HG03025 (cell line): ENCODE measurements around the gene ZNF70.

Source experiments
- ATAC-seq: cut with Tn5 transposase; IDR thresholded peaks from one replicate; pipeline ENCODE4 v1.9.1; 2021; ENCODE audit warnings: mild to moderate bottlenecking, moderate library complexity; ENCODE audit not compliant: unreplicated experiment, low FRiP score

The ZNF70 gene

DNA sequence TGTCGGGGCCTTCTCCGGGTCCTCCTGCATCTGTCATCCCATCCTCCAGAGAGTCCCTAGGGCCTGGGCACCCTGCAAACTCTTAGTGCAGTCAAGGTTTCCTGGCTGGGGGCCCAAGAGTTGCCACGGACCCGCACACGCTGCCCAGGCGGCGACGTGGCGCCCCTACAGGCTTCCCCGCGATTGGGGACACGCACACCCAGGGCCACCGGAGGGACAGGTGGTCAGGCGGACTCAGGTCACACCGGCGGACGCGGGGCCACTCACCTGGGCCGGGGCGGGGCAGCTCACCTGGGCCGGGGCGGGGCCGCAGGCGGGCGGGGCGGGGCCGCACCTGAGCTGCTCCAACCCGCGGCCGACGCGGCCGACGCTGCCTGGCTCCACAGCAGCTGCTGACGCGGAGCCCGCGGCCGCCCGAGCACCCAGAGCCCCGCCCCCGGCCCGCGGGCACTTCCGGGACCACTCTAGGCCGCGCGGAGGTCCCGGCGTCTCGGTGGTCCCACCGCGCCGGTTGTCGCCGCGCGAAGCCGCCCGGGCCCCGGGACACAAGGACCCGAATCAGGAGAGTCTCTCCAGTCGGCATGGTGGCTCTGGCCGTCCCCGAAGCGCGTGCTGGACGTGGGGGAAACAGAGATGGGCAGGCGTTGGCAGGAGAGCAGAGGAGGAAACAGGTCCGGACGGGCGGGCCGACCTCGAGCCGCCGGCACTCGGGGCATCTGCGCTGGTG, at the start of gene ZNF70:
ZNF70 (minus strand) TSS at position 399 of the 727 bp plus-strand sequence. CDS start 5,972 bp downstream, outside the sequence.
- ATAC-seq, result no peak

DNA sequence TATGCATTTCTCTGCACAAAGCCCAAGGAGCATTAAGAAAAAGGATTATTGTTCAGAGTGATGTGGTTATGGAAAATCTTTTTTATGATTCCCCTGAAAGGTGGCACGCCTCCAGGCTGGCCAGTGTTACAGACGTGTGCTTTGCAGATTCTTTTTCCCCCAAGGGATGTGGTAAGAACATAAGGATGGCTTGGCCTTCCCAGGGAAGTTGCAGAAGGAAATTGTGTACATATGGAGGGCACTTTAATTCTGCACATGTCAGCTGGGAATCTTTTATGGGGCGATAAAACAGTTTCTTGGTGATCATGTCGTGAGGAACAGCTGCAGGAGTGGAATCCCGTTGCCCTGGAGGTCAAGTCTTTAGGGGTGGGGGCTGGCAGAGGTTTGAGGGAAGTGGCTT, 45.5 kb upstream of the ZNF70 start:
- ATAC-seq, result no peak

DNA sequence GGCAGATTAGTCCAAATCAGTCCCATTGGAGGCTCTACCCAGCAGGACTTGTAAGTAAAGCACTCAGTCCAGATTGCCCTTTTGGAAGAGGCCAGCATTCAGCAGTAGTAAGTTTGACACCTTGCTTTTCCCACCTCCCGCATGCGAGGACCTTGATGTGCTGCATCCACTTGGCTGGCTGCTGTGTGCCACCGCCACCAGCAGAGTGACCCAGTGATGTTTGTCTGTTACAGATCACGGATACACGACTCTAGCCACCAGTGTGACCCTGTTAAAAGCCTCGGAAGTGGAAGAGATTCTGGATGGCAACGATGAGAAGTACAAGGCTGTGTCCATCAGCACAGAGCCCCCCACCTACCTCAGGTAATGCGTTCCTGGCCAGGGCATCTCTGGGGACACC, 42.4 kb upstream of the ZNF70 start:
- no peak for ATAC-seq

GRCh38 chr22:23791738-23792645, 41.1 kb upstream of the ZNF70 start:
- ATAC-seq, result no peak

DNA sequence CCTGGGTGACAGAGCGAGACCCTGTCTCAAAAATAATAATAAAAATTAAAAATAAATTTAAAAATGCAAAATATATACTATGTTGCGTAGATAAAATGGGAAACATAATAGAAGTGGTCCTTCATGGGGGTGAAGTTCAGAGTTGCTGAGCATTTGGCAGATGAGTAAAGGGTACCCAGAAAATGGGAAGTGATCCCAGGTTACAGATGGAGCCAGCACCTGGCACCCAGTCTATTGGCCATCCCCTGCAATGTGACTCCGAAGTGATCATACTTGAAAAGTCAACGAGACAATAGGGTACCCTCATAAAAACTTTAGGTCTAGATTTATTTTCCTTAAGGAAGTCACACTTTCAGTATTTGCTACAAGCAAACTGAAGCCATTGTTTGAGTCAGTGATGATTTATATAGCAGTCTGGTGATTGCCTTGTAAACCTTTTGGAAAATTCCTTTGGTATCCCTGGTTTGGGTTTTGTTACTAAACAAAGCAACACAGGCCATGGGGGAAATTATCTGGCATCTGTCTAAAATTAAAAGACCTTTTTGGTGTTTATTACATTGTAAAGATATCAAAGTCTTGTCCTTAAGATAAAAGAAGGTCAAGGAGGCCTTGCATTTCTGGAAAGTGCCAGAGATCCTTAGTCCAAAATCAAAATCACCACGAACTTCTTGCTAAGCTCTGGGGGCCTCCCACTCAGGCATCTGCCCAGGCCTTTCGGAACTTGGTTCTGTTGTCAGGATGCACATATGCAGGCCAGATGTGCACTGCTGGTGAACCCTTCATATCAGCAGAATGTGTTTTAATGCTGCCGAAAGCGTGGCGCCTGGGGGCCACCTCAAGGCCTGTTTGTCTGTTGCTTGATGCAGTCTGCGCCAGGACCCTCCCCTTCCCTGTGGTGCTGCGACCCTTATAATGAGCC, 40.2 kb upstream of the ZNF70 start:
- no peak for ATAC-seq

DNA sequence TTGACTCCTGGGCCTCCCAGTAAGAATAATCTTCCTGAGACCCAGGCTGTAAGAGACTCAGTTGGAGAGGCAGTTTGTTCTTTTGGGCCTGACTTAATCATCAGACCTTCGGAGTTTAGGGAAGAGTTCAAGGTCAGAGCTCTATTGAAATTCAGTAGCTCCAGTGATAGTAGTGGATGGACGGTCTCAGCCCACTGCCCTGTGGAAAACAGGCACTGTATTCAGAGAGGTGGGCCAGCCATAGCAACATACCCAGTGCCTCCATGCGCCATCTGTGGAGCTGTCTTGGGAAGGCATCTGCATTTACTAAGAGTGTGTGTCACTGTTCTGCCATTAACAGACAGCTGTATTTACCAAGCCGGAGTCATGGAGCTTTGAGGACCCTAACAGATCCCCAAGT, 38.7 kb upstream of the ZNF70 start:
- no peak for ATAC-seq

DNA sequence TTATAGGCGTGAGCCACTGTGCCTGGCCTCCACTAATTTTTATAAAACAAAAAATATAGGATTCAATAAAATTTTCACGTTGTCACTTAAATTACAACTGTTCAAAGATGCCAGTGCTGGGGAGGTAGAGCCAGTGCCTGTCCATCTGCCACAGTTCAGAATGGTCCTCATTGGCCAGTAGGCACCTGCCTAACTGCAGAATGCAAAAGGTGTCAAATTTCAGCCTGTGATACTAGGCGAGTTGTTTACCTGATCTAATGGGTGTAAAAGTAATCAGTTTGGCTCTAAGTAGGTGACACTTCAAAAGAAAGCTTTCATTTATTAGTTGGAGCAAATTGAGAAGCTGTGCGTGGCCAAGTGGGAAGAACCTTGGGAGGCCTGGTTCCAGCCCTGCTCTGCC, 38.2 kb upstream of the ZNF70 start:
- ATAC-seq, result no peak

GRCh38 chr22:23787910-23788309, 37.0 kb upstream of the ZNF70 start:
- ATAC-seq, result no peak

- ATAC-seq, result no peak
Measured at GRCh38 chr22:23787600-23787896, 36.6 kb upstream of the ZNF70 start.

DNA sequence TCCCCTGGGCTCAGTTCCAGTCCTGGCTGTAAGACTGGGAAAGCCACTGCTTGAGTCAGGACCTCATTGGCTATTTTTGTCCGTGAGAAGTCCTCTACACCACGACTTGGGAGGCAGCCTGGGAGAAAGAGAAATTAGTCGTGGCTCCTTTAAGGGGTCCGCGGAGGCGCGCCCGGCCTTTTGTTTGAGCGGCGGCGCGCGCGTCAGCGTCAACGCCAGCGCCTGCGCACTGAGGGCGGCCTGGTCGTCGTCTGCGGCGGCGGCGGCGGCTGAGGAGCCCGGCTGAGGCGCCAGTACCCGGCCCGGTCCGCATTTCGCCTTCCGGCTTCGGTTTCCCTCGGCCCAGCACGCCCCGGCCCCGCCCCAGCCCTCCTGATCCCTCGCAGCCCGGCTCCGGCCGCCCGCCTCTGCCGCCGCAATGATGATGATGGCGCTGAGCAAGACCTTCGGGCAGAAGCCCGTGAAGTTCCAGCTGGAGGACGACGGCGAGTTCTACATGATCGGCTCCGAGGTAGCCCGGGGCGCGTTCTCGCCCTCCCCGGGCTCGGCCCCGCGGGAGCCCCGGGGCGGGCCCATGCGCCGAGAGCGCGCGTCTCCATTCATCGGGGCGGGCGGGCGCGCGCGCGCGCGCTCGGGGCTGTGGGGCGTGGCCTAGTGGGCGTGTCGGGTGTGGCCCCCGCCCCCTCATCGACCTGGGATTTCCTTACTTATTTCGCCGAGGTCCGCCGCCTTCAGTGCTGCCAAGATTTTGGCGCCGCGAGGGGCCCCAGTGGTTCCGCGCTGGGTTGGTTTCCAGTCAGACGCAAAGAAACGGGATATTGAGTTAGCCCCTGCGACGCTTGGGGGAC, 36.1 kb upstream of the ZNF70 start, which contains the start of gene SMARCB1:
SMARCB1 (plus strand) TSS at position 215 of the 848 bp plus-strand sequence; CDS start at position 419, 204 bp downstream.
- ATAC-seq, result peak; percentile 67

DNA sequence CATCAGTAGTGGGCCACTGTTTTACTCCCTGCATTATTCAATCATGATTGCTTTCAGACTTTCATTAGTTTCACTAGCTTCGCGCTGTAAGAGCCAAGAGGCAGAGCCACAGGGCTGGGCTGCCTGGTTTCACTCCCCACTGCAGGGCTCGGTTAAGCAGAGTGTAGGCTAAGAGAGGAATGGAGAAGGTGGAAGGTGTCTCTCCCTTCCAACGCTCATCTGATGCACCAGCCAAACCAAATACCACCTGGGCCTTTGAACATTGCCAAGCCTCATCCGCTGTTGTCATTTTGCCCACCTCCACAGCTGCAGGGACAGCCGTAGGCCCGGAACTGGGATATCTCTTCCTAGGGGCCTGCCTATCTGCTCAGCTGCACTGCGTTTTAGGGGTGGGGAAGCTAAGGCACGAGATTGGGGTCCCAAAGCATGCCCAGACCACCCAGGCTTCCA, 35.4 kb upstream of the ZNF70 start:
- ATAC-seq, result no peak

DNA sequence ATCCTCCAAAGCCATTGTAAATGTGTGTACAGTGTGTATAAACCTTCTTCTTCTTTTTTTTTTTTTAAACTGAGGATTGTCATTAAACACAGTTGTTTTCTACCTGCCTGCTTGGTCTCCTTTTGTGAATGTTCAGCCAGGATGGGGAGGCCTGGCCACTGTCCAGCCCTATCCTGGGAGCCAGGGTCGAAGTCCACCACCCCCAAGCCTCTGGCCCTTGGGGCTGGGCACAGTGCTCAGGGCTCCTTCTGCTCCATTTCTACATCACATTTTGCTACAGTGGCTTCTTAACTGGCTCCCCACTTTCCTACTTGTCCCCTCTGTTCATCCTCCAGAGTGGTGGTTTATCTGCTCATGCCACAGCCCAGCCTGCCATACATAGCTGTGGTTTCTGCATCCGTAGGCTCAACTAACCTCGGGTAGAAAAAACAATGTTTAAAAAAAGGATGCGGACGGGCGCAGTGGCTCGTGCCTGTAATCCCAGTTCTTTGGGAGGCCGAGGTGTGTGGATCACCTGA, 33.4 kb upstream of the ZNF70 start:
- no peak for ATAC-seq

GRCh38 chr22:23783265-23784150, 32.6 kb upstream of the ZNF70 start:
- no peak for ATAC-seq

DNA sequence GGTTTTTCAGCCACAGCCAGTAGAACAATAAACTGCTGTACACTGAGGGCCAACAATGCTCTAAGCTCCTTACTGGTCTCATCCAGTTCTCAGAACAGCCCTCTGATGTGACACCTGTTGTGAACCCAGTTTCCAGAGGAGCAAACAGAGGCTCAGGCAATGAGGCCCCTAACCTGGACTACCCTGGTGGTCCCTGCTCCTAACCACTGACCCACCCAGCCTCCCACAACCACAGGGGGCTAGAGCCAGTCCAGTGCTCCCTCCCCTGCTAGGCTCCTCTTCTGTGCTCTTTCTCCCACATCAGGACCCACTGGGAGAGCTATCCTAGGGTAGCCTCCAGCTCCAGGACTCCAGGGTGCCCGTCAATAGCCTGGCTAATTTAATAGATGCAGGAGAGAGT, 31.8 kb upstream of the ZNF70 start:
- no peak for ATAC-seq

DNA sequence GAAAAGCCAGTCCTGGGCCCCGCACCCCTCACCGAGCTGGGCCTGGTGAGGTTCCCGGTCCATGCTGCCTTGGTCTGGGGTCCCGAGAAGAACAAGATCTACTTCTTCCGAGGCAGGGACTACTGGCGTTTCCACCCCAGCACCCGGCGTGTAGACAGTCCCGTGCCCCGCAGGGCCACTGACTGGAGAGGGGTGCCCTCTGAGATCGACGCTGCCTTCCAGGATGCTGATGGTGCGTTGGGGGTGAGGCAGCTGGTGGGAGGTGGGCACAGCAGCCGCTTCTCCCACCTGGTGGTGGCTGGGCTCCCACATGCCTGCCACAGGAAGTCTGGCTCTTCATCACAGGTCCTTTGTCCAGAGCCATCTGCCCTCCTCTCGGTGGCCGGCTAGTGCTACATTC, 31.3 kb upstream of the ZNF70 start:
- ATAC-seq, result no peak

- no peak for ATAC-seq
Measured at GRCh38 chr22:23781511-23782183, 30.7 kb upstream of the ZNF70 start.

- ATAC-seq, result no peak
Measured at GRCh38 chr22:23781065-23781464, 30.2 kb upstream of the ZNF70 start.

GRCh38 chr22:23780146-23780748, 29.3 kb upstream of the ZNF70 start:
- ATAC-seq, result no peak
